ENCODE measurements around the gene RBBP7. TPM values are rescaled to one million over a fixed set of nuclear protein-coding genes. Genes with fewer than 3 reads are reported as not detected.

RBBP7 gene
- total RNA-seq, 1 experiment from 2014 or later, result 146 TPM

GRCh38 chrX:16910376-16910775 lies 40.2 kb upstream of the RBBP7 start:
- DNase-seq (ENCODE audit: low read depth, low spot score), result no peak
- no peaks in the 10 kb centered on the region for H4K20me1 ChIP-seq (ENCODE audit: insufficient read depth)
- CTCF ChIA-PET, result no interaction called here

More at GRCh38 chrX:16910376-16910775, 40.2 kb upstream of the RBBP7 start:
- POLR2A ChIA-PET, result no interaction called here
- intact Hi-C loops (cut with micrococcal nuclease), result no loop called here
- Histone ChIP-seq H3K4me2 (ENCODE audit: low read length) (no peak overlapping the region), H2AFZ (ENCODE audit: low read depth, low read length, poor library complexity, severe bottlenecking) (no peak overlapping the region), H3K9me2 (ENCODE audit: insufficient read depth) (no peaks in the 10 kb centered on the region), H3K27me3 (ENCODE audit: insufficient read depth, low read length) (no peaks in the 10 kb centered on the region), H3K36me3 (ENCODE audit: control insufficient read depth in 1 of 2, insufficient read depth in 2 of 2, low read length in 2 of 2) (no peaks in the 10 kb centered on the region), H3K79me2 (ENCODE audit: insufficient read depth, low read length) (no peaks in the 10 kb centered on the region), H3K27ac (ENCODE audit: low read depth, low read length) (no peak overlapping the region), H3K4me3 (replicated peaks in 1 of 2; ENCODE audit: low read depth in 1 of 2, low read length in 2 of 2) (no peak overlapping the region), H3K9ac (ENCODE audit: low read length) (no peak overlapping the region), H3K9me3 (ENCODE audit: control insufficient read depth in 1 of 2, insufficient read depth in 1 of 2, low read depth in 1 of 2, low read length in 2 of 2) (no peaks in the 10 kb centered on the region), H3K4me1 (ENCODE audit: control insufficient read depth in 1 of 2, insufficient read depth in 2 of 2, low read length in 2 of 2) (no peaks in the 10 kb centered on the region)
- TF ChIP-seq CEBPB (IDR thresholded peaks at IDR 0.05; ENCODE audit: low read depth) (no peak), POLR2AphosphoS5 (IDR thresholded peaks at IDR 0.05; ENCODE audit: low read depth, low read length) (no peak), TCF7L2 (IDR thresholded peaks at IDR 0.05; ENCODE audit: borderline replicate concordance, extremely low read depth, insufficient read depth, insufficient read length) (no peak), REST (IDR thresholded peaks at IDR 0.05; ENCODE audit: low read depth) (no peak), ZNF274 (IDR thresholded peaks at IDR 0.05; ENCODE audit: low read depth, low read length) (no peak), ELF1 (IDR thresholded peaks at IDR 0.05; ENCODE audit: borderline replicate concordance, low read depth) (no peak)
- BruUV-seq (replicated peaks), result no TSS peak
- no peak for ATAC-seq
- RAD21 ChIA-PET (ENCODE audit: low non-redundant PET in 1 of 2, low total read pairs in 2 of 2, uncharacterized antibody in 2 of 2, unreplicated experiment in 2 of 2), result no interaction called here

Data from HCT116 (cell line).